T47D (cell line): Measurements from ENCODE around the gene GATA5.

Source experiments
- DNase-seq, 2 experiments: peaks; one replicate each; pipeline versions ENCODE4 v3.0.0 to v3.0.0-alpha.2; 2011 to 2012; ENCODE audit warnings: low read depth in 1 of 2, low spot score in 1 of 2
- JUND ChIP-seq: IDR thresholded peaks from 2 replicates; pipeline ENCODE4 v1.6.1; 2012; ENCODE audit warnings: low read depth
- in situ Hi-C: cut with HindIII; loops from 2 replicates; pipeline ENCODE4 v1.10.0; 2016; ENCODE audit warnings: low sequenced_read_pairs, low pct_unique_long_range_greater_than_20kb

The GATA5 gene

DNA sequence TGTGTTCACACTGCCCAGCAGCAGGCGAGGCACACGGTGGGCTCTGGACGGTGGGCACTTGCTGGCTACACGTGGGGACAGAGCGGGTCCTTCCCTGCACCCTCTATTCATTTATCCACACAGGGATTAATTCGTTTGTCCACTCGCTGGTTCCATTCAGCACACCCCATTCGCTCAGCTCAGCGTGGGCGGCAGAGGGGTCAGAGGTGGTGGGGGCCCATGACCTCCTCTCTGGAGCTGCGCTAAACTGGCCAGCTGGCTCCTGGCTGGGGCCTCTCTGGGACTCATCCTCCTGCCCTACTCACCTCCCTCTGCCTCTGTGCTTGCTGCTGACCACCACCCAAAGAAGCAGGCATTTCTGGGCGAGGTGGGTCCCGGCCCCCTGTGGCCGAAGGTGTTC, 27.0 kb downstream of the GATA5 start:
- in situ Hi-C loops, result no loop called here
- no peak for DNase-seq
- no peak for TF ChIP-seq JUND

- in situ Hi-C loops, result no loop called here
- DNase-seq, result no peak
- TF ChIP-seq JUND, result no peak
Observed at GRCh38 chr20:62448038-62448437, 27.8 kb downstream of the GATA5 start.

GRCh38 chr20:62446888-62447869, 28.6 kb downstream of the GATA5 start:
- in situ Hi-C loops, result no loop called here
- no peak for TF ChIP-seq JUND
- DNase-seq, result no peak

GRCh38 chr20:62446481-62446880, 29.3 kb downstream of the GATA5 start:
- no peak for DNase-seq
- in situ Hi-C loops, result no loop called here
- no peak for TF ChIP-seq JUND

DNA sequence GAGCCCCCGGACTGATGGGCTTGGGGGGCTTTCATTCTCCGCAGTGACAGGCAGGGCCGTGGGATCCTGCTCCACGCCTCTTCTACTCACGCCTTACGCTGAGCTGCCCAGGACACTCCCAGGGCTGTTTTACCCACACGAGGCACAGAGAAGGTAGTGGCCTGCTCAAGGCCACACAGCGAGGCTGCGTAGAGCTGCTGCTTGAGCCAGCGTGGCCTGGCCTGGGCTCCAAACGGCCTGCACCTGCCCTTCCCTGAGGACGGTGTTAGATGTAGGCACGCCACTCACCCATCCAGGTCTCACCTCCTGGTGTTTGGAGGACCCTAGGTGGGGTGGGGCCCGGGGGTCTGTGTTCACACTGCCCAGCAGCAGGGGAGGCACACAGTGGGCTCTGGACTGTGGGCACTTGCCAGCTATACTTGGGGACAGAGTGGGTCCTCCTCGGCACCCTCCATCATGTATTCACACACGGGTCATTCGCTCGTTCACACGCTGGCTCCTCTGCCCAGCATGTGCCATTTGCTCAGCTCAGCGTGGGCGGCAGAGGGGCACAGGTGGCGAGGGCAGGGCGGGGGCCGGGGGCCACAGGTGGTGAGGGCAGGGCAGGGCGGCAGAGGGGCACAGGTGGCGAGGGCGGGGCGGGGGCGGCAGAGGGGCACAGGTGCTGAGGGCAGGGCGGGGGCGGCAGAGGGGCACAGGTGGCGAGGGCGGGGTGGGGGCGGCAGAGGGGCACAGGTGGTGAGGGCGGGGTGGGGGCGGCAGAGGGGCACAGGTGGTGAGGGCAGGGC, 30.0 kb downstream of the GATA5 start:
- DNase-seq, result no peak
- TF ChIP-seq JUND, result no peak
- in situ Hi-C loops, result no loop called here

- in situ Hi-C loops, result no loop called here
- no peak for TF ChIP-seq JUND
- DNase-seq, result no peak
Observed at GRCh38 chr20:62444286-62444685, 31.5 kb downstream of the GATA5 start.

DNA sequence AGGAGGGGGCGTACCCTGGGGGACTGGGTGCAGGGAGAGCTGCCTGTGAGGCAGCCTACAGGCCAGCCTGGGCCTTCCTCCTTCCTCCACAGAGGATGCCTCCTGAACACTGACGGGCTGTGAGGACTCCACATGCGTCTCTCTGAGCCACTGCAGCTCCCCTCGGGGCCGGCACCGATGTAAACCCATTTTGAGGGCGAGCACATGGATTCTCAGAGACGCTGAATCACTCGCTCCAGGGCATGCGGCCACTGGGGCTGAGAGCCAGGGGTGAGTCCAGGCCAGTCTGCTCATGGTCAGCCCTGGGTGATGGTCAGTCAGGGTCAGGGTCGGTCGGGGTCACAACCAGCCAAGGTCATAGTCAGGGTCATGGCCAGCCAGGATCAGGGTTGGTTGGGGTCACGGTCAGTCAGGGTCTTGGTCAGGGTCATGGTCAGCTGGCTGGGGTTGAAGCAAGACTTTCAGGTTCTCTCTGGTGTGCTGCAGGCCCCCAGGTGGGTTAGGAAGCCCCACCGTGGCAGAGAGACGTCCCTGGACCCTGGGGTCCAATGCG, 33.7 kb downstream of the GATA5 start:
- in situ Hi-C loops, result no loop called here
- DNase-seq, result no peak
- TF ChIP-seq JUND, result no peak

- TF ChIP-seq JUND, result no peak
- in situ Hi-C loops, result no loop called here
- no peak for DNase-seq
Observed at GRCh38 chr20:62439218-62439617, 36.6 kb downstream of the GATA5 start.

- in situ Hi-C loops, result no loop called here
- TF ChIP-seq JUND, result no peak
Observed at GRCh38 chr20:62437927-62438326, 37.9 kb downstream of the GATA5 start.

DNA sequence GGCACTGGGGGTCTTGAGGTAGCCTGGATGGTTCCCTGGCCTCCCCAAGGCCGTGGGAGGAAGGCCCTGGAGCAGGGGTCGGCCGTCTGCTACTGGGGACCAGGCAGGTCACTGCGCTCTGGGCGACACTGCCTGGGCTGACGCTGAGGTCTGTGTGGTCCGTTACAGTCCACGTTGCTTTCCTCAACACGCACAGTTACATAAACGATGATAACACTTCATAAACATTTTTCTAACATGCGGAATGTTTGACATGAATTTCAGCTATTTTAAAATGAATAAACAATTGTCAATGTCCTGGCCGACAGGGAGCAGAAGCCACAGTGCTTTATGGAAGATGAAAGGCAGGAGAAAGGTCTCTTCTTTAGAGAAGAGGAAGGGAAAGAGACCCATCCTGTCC, 38.3 kb downstream of the GATA5 start:
- in situ Hi-C loops, result no loop called here
- TF ChIP-seq JUND, result no peak
- no peak for DNase-seq

More at GRCh38 chr20:62437927-62438326, 37.9 kb downstream of the GATA5 start:
- DNase-seq, result no peak

- in situ Hi-C loops, result no loop called here
- no peak for DNase-seq
- TF ChIP-seq JUND, result no peak
Observed at GRCh38 chr20:62436692-62437091, 39.1 kb downstream of the GATA5 start.

DNA sequence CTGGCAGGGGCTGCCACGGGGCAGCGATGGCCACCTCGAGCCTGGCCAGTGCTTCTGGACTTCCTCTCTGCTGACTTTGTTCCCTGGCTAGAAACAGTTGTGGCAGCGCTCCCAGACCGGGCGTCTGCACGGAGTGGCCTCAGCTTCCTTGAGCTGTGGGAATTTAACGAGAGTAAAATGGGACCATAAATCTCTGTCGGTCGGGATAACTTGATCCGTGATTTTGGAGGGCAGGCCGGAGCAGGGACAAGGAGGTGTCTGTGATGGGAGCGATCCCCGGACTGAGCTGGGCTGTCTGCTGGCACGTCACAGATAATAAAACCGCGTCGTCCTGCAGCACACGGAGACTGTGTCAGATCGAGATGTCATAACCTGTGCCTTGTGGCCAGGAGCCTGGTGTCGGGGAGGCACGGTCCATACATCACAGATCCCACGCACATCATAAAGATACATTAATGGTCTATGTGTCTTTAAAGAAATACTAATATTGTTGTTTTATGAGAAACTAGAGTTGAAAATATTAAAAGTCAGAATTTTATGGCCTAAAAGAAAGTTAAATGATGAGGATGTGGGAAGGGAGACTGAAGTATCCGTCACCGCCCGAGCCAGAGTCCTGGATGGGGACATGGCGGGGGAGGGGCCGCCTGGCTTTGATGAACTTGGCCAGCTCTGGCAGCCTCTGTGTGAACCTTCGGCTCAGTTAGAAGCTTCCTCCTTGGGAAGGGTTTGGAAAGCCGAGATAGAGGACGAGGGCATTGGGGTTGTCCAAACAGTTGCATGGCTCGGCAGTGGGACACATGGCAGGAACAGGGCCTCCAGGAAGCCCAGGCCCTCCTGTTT, 41.9 kb downstream of the GATA5 start:
- in situ Hi-C loops, result no loop called here
- TF ChIP-seq JUND, result no peak
- no peak for DNase-seq
